ACHN (cell line): Measurements from ENCODE around the gene CTBP2.
"Not testable (repeated sequence)": the region's sequence is repeated elsewhere in the genome, so short reads cannot be mapped to it uniquely, and the experiment has no call there.

Source experiments
- DNase-seq: peaks from one replicate; pipeline ENCODE4 v3.0.0-alpha.2; 2015
- in situ Hi-C: cut with HindIII; loops from 2 replicates; pipeline ENCODE4 v1.10.0; 2017; ENCODE audit warnings: low sequenced_read_pairs, low pct_ligation_motif_present, low pct_unique_long_range_greater_than_20kb

The CTBP2 gene

GRCh38 chr10:125084191-125084613 is 76.2 kb downstream of the CTBP2 start:
- peak; percentile 97 for DNase-seq
- in situ Hi-C loops, result no loop called here

DNA sequence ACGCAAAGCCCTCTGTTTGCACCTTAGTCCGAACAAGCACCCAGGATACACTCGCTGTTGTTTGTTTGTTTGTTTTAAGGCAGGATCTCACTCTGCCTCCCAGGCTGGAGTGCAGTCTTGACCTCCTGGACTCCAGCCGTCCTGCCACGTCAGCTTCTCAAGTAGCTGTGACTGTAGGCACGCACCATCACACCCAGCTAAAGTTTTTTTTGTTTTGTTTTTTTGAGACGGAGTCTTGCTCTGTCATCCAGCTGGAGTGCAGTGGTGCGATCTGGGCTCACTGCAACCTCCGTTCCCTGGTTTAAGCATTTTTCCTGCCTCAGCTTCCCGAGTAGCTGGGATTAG is 76.8 kb downstream of the CTBP2 start:
- DNase-seq, result peak; percentile 96
- in situ Hi-C loops, result no loop called here

- no peak for DNase-seq
- in situ Hi-C loops, result no loop called here
These were observed 77.3 kb downstream of the CTBP2 start for GRCh38 chr10:125082881-125083575.

GRCh38 chr10:125082471-125082870 is 77.9 kb downstream of the CTBP2 start:
- in situ Hi-C loops, DNase-seq: not testable (repeated sequence)

DNA sequence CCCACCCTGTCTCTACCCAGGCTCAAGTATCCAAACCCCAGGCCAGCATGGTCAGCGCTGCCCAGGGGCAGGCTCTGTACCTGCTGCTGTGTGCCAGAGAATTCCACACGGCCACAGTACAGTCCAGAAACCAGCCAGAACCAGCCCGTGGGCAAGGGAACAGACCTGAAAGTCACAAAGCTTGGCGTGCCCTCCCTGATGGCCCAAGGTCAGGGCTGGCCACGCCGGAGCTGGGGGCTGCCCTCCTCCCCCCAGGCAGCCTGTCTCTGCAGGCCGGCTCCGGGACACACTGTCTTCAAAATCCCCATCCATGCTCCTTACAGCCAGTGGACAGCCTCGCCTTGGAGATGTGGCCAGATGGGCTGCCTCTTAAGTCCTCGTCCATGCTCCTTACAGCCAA is 78.4 kb downstream of the CTBP2 start:
- no peak for DNase-seq
- in situ Hi-C loops, result no loop called here

DNA sequence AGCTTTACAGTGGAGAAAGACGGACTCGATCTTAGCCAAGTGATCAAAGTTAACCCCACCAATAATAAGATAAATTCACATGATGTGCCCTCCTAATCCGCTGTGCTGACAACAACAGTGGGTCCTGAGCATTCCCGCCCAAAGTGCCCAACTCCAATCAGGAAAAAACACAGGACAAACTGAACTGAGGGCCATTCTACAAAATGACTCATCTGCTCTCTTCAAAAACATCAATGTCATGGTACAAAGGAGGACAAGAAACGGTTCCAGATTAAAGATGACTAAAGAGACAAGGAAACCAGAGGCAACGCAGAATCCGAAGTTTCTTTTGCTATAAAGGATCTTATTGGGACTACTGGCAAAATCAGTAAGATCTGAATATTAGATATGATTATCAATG is 79.4 kb downstream of the CTBP2 start:
- DNase-seq, result no peak
- in situ Hi-C loops, result no loop called here

DNA sequence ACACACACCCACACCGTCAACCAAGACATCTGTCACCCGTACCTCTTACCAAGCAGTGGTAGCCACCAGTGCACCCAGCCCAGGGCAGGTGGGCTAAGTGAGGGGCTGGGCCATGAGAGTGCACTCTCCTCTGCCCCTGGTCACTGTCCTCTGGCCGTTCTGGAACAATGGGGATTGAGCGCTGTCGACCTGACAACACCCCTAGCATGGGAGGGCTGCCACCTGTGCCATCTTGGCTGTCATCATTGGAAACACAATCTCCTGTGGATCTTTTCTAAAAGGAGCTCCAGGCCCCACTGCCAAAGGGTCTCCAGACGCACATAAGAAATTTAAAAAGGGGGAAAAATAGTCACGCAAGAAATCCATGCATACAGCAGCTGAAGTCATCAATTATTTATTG is 80.1 kb downstream of the CTBP2 start:
- in situ Hi-C loops, result no loop called here
- no peak for DNase-seq

GRCh38 chr10:125079091-125079600 is 81.2 kb downstream of the CTBP2 start:
- DNase-seq, result no peak
- in situ Hi-C loops, result no loop called here

- in situ Hi-C loops, result no loop called here
These were observed 83.3 kb downstream of the CTBP2 start for GRCh38 chr10:125076891-125077541.

DNA sequence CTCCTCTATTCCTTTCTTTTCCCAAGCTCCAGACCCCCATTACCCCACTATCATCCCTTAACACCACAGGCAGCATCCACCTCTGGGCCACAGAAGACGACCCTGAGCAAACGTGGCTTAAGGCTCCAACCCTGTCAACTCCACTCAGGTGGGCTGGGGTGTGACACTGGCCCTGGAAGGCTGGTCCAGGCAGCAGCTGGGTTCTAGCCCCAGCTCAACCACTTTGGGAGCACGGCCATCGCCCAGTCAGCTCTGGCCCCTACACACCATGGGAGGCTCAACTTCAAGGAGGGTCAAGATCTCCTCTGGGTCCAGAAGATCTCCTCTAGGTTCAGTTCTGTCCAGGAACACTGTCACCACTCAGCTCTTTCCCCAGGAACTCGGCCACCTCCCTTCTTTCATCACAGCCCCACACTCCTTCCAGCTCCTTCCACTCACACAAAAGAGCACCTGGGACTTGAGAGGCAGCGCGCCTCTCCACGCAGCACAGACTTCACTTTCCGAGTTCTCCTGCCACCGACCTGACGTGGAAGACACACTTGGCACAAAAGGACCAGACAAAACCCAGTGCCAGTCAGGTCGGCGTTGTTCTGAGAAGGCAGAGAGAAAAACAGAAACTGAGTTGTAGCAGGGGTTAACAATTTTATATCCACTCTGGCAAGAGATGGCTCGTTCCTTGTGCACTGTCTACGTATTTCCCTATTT is 84.1 kb downstream of the CTBP2 start:
- in situ Hi-C loops, result no loop called here
- DNase-seq, result no peak

More at GRCh38 chr10:125076891-125077541, 83.3 kb downstream of the CTBP2 start:
- no peak for DNase-seq

DNA sequence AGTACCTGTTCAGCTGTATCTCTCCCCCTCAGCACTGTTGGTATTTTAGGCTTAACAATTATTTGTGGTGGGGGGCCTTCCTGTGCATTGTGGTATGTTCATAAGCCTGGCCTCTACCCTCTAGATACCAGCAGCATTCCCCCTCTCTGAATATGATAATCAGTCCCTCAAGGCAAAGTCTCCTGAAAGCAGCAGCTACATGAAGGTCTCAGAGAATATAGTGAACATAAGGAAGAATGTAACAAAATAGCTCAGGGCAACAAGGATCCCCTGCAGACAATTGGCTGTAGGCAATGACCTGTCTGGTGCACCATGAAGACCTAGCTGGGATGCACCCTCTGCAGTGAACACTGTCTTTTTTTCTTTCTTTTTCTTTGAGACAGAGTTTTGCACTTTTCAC is 86.4 kb downstream of the CTBP2 start:
- no peak for DNase-seq
- in situ Hi-C loops, result no loop called here

GRCh38 chr10:125072794-125073193 is 87.6 kb downstream of the CTBP2 start:
- in situ Hi-C loops, result no loop called here
- DNase-seq, result no peak

DNA sequence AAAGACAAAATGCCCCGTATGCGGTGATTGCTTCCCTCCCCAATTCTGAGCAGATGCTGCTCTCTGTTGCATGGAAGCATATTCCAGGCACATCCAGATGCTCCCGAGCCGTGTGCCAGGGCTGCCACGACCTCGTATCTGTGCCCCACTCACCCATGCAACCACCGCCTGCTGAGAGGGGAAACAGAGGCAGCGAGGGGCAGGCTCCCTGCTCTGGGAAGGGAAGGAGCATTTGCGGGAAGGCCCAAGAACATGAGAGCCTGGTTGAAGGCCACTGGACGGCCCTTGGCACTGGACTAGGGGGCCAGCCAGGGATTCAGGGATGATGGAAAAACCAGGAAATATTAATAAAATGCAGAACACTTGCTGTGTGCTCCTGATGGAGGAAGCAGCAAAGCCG is 89.4 kb downstream of the CTBP2 start:
- no peak for DNase-seq
- in situ Hi-C loops, result no loop called here

GRCh38 chr10:125068406-125068805 is 92.0 kb downstream of the CTBP2 start:
- in situ Hi-C loops, result no loop called here
- DNase-seq, result no peak

- in situ Hi-C loops, result no loop called here
- DNase-seq, result no peak
These were observed 92.6 kb downstream of the CTBP2 start for GRCh38 chr10:125067764-125068163.

GRCh38 chr10:125066764-125067450 is 93.5 kb downstream of the CTBP2 start:
- DNase-seq, result no peak
- in situ Hi-C loops, result no loop called here

DNA sequence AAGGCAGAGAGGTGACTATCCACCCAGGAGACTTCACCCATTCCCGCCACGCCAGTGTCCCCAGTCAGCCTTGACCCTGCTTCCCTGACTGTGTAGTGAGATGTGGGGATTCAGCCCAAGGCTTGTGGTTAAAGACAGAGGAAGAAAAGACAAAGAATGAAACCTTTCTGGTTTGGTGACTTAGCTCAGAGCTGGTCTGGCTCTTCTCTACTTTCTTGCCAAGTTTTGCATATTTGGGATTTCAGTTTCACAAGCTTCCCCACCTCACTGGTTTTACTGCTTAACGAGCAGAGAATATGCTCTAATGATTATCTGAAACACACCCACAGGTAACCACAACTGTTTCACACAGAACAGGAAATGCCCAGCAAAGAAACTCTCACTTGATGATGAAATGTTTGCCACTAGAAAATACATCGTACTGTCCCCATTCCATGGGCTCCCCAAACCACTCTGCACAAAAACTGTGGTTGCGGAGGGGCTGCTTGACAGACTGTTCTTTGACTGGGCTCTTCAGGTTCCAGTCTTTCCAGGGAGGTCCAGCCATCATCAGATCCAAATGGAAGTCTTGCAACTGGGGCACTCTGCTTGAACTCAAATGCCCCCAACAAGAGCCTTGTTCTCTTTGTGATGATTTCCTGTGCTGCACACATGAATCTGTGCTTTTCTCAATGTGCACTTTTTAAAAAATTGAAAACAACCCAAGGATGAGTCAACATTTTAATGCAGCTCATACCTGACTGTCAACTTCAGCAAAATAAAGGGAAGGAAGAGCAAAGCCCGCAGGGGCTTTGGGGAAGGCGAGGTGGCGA is 95.5 kb downstream of the CTBP2 start:
- peak; percentile 98 for DNase-seq
- in situ Hi-C loops, result no loop called here

- in situ Hi-C loops, result no loop called here
- DNase-seq, result no peak
These were observed 97.0 kb downstream of the CTBP2 start for GRCh38 chr10:125063256-125063925.
